Activated naive CD4-positive, alpha-beta T cell treated with anti-CD3 and anti-CD28 coated beads, Interleukin-2, amount 50 U/mL, for 72 hours (primary cell): ENCODE measurements around the gene SPINK9. TPM values are rescaled to one million over a fixed set of nuclear protein-coding genes. Genes with fewer than 3 reads are reported as not detected.

ENCODE experiments used
- ATAC-seq, 2 donors: fragments of 150-1000 bp; cut with Tn5 transposase; 2 replicates each; pipeline ENCODE4 v1.10.0; 2021; ENCODE audit warnings: mild to moderate bottlenecking in 2 of 2, moderate library complexity in 2 of 2
- DNase-seq, 2 donors: peaks; one replicate each; pipeline ENCODE4 v3.0.0; 2021 to 2022; ENCODE audit warnings: low spot score in 2 of 2
- H3K27ac Mint-ChIP-seq, 2 donors: one replicate each; pipeline ENCODE4 v1.8.0; 2022; ENCODE audit warnings: mild to moderate bottlenecking in 2 of 2, mixed read lengths in 2 of 2
- H3K36me3 Mint-ChIP-seq, 2 donors: one replicate each; pipeline ENCODE4 v1.8.0; 2022; ENCODE audit warnings: mixed read lengths in 2 of 2
- H3K9me3 Mint-ChIP-seq, 2 donors: one replicate each; pipeline ENCODE4 v1.8.0; 2022; ENCODE audit warnings: mixed read lengths in 2 of 2
- total RNA-seq, 2 donors: library from RNA; stranded (reverse); gene quantifications; one replicate each; pipeline ENCODE4 v1.2.3, GENCODE V29; 2022

SPINK9 gene
- total RNA-seq, 2 donors from 2014 or later: not detected

DNA sequence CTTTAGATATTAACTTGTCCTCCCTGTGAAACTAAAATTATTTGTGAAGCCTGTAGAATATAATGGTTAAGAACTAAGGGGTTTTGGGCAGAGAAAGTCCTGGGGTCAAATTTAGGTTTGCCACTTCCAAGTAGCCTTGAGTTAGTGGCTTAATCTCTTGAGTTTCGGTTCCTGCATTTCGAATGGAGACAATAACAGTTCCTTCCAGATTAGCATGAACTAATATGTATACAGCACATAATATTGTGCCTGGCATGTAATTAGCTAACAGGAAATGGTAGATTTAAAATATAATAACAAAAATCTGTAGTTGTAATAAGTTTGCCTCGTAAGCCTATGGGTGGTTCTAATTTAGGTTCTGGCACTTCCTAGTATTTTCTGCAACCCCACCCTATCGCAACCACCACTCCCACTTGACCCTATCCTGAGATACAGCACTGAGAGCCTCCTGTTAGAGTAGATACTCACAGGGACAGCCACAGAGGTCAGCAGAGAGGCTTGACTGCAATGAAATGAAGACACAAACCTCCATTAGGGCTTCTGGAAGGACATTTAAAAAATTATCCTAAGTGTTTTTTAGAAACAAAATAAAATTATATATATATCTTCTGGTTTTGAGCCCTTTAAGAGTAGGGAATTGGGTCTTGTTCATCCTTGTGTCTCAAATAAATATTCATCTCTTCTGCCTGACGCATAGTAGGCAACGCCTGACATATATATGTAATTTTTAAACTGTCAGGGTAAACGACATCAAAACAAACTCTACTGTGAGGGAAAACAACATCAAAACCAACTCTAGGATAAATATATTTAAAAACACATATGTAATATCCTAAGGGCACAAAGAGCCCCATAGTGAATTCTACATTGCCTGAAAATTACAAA, 8.5 kb downstream of the SPINK9 start:
- no peaks in the 10 kb centered on the region for H3K36me3 Mint-ChIP-seq
- H3K27ac Mint-ChIP-seq: no peak overlapping the region
- DNase-seq (no peak), ATAC-seq (no peak)
- no peaks in the 10 kb centered on the region for H3K9me3 Mint-ChIP-seq

DNA sequence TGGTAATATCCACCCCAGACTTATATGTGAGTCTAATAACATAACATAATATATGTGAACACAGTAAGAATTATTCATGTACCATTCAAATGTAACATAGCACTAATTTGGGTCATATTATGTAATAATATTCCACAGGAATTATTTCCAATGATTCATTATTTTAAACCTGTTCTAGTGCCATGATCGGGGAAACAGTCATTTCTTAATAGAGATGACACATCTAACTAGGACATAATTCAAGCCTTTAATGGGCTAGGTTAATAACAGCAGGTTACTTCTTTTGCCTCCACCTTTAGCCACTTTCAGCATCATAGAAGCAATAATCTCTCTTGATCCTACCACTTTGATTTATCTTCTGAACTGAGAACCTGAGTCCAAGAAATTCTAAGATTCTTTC, 12.3 kb downstream of the SPINK9 start:
- H3K27ac Mint-ChIP-seq: no peak overlapping the region
- ATAC-seq (no peak), DNase-seq (no peak)
- H3K36me3 Mint-ChIP-seq: no peaks in the 10 kb centered on the region
- no peaks in the 10 kb centered on the region for H3K9me3 Mint-ChIP-seq

DNA sequence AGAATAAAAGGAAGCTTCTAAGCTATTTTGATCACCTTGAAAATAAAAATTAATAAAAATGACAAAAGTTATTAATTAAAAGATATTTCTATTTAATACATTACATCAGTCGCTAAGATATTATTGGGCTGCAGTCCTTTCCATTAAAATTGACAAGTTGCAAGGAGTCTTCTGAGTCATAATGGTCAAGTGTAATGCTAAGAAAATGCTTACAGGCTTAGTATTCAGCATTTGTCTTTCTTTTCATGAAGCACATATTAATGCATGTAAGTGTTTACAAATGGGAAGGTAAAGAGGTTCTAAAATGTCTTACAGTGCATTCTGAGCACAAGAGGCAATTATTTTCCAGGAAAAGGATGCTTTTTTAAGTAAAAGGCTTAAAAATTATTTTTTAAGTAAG, 17.3 kb downstream of the SPINK9 start:
- Mint-ChIP-seq H3K9me3 (no peaks in the 10 kb centered on the region), H3K36me3 (no peaks in the 10 kb centered on the region), H3K27ac (no peak overlapping the region)
- ATAC-seq (no peak), DNase-seq (no peak)

DNA sequence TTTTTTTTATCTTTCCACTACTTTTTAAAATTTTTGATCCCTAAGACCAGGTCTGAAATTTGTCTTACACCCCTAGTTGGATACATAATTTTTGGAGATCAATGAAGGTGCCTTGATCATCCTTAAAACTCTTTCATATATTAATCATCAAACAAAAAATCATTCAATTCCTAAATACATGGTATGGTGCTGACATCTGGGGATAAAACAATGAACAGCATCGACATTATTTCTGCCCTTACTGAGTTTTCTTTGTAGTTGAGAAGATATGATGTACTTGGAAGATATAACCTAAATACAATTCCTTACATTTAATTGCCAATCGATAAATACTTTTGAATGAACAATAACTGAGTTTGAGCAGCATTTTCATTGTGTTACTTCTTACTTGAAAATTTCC, 18.3 kb downstream of the SPINK9 start:
- DNase-seq (no peak), ATAC-seq (no peak)
- Mint-ChIP-seq H3K36me3 (no peaks in the 10 kb centered on the region), H3K9me3 (no peaks in the 10 kb centered on the region), H3K27ac (no peak overlapping the region)

DNA sequence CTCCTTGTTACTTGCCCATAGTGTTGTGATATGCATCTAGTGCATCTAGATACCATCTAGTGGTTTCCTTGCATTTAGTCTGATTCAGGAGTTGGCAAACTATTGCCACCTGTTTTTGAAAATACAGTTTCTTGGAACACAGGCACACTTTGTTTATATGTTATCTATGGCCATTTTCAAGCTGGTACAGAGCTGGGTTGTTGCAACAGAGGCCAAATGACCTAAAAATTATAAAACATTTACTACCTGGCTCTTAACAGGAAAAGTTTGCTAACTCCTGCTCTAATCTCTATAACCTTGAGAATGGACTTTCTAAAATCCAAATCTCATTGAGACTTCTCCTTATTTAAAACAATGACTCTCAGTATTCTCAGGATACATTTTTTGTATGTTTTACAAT, 29.0 kb downstream of the SPINK9 start:
- Mint-ChIP-seq H3K36me3 (peaks cover 0 to 10% of the 10 kb centered on the region in 2 donors), H3K27ac (no peak overlapping the region), H3K9me3 (no peaks in the 10 kb centered on the region)
- DNase-seq (no peak), ATAC-seq (no peak)

DNA sequence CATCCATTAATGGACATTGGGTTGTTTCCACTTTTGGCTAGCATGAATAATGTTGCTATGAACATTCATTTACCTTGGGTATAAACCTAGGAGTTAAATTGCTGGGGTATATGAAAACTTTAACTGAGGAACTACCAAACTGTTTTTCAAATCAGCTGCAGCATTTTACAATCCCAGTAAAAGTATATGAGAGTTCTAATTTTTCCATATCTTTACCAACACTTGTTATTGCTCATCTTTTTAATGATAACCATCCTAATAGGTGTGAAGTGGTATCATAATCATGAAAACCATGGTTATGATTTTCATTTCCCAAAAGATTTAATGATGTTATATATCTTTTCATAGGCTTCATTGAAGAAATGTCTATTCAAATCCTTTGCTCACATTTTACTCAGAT, 32.9 kb downstream of the SPINK9 start:
- Mint-ChIP-seq H3K27ac (no peak overlapping the region), H3K36me3 (peaks cover 0 to 11% of the 10 kb centered on the region in 2 donors), H3K9me3 (peaks cover 0 to 4% of the 10 kb centered on the region in 2 donors)
- DNase-seq (no peak), ATAC-seq (no peak)

DNA sequence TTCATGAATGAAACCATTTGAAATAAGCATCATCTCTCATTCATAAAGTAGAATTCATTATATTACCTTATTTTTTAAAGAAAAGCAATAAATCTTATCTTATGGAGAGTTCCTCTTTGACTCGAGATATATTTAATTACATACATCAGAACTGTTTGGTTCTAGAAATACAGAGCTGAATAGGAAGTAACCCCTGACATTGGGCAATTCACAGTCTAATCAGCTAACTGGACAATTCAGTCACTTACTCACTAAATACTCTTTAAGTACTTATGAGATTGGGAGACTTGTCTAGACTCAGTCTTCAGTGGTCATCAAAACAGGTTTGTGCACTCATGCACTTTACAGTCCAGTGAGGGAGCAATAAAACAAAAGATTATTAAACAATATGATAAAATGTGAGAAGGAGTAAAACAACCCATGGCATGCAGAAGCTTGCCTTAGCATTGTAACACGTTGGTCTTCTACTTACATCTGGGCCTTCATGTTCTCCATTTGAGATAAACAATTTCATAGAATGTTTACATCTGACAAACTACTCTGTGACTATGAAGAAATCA, 36.9 kb downstream of the SPINK9 start:
- ATAC-seq (no peak), DNase-seq (no peak)
- H3K27ac Mint-ChIP-seq: no peak overlapping the region
- H3K36me3 Mint-ChIP-seq: peaks cover 0 to 9% of the 10 kb centered on the region in 2 donors
- H3K9me3 Mint-ChIP-seq: peaks cover 0 to 4% of the 10 kb centered on the region in 2 donors

DNA sequence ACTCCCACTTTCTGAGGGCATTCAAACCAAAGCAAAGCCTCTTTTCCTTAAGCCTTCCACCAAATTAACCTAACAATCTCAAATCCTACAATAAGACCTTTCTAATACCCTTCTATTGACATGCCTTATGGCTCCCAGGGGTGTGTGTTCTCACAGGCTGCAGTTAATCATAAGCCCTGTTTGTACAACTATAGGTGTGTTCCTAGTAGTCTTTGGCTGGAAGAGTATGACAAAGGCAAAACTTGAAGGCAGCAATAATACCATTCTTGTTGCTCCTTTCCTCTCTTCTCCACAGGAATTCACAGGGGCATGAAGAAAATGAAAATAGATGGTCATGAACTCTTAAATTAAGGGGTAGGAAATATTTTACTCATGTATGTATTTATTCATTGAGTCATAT, 37.5 kb downstream of the SPINK9 start:
- DNase-seq (no peak), ATAC-seq (no peak)
- H3K27ac Mint-ChIP-seq: no peak overlapping the region
- peaks cover 2 to 12% of the 10 kb centered on the region in 2 donors for H3K36me3 Mint-ChIP-seq
- peaks cover 2 to 4% of the 10 kb centered on the region in 2 donors for H3K9me3 Mint-ChIP-seq

DNA sequence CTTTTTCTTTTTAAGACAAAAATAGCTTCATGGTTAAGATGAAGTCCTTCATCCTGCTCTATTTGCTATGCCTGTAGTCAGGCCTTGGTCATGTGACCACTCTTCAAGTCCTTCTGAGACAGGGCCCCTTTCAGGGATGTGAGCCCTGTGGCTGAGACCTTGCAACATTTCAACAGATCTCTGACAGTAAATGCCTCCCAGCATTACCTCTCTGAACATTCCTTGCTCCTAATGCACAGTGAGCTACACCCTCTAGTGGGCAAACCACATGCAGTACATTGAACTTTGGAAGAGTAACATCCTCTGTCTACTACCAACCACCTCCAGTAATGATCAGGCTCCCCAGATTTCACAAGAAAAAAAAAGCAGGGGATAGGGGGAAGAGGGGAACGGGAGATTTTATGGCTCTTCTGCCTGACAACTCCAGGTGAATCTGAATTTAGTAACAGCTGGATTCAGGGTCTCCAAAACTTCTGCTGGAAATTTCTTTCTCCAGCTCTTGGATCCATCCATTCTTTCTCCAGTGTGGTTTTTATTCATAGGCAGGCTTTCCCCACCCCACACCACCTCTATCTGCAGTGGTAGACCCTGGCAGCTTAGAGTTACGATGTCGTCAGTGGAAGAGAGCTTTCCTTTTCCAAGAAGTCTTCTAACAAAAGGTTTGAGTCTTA, 39.5 kb downstream of the SPINK9 start:
- peaks cover 6 to 12% of the 10 kb centered on the region in 2 donors for H3K9me3 Mint-ChIP-seq
- H3K27ac Mint-ChIP-seq: no peak overlapping the region
- ATAC-seq (peak; percentile 45 to 76), DNase-seq (no peak)
- H3K36me3 Mint-ChIP-seq: peaks cover 14 to 21% of the 10 kb centered on the region in 2 donors

DNA sequence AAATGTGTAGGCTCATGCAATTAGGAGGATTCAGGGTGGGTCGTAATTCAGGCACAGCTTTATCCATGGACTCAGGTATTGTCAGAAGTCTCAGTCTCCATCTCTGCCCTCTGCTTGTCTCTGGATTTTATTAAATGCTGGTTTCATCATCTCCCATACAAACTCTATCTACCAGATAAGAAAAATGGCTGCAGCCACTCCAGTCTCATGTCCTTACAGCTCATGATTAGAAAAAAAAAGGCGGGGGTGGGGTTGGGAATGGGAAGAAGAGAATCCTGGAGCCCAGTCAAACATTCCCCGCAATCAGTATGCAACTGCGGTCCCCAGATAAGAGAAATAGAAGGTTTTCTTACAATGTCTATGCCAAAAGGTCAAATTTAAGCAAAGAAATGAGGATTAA, 40.8 kb downstream of the SPINK9 start:
- DNase-seq (no peak), ATAC-seq (no peak)
- Mint-ChIP-seq H3K9me3 (peaks cover 6 to 12% of the 10 kb centered on the region in 2 donors), H3K36me3 (peaks cover 13 to 26% of the 10 kb centered on the region in 2 donors), H3K27ac (no peak overlapping the region)

DNA sequence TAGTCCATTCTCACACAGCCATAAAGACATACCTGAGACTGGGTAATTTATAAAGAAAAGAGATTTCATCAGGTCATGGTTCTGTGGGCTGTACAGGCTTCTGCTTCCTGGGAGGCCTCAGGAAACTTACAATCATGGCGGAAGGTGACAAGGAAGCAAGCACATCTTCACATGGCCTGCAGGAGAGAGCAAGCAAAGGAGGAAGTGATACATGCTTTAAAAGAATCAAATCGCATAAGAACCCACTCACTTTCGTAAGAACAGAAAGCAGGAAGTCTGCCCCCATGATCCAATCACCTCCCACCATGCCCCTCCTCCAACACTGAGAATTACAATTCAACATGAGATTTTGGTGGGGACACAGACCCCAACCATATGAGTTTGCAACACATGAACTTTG, 43.3 kb downstream of the SPINK9 start:
- Mint-ChIP-seq H3K27ac (no peak overlapping the region), H3K9me3 (peaks cover 6 to 12% of the 10 kb centered on the region in 2 donors), H3K36me3 (peaks cover 17 to 29% of the 10 kb centered on the region in 2 donors)
- DNase-seq (no peak), ATAC-seq (no peak)

DNA sequence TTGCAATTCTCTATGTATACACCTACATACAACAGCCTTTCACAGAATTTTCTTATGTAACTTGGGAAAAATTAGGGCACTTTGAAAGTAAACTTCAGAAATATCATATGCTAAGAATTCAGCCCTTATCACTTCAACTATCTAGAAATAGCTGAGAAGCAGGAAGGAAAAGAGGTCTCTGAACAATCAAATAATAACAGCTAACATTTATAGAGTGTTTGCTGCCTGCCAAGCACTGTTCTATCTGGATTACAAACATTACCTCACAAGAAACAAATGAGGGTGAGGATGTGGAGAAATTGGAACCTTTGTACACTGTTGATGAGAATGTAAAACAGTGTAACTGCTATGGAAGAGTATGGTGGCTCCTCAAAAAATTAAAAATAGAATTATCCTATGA, 44.0 kb downstream of the SPINK9 start:
- ATAC-seq: no peak
- Mint-ChIP-seq H3K9me3 (peaks cover 6 to 12% of the 10 kb centered on the region in 2 donors), H3K27ac (no peak overlapping the region), H3K36me3 (peaks cover 24 to 36% of the 10 kb centered on the region in 2 donors)
- DNase-seq: no peak

DNA sequence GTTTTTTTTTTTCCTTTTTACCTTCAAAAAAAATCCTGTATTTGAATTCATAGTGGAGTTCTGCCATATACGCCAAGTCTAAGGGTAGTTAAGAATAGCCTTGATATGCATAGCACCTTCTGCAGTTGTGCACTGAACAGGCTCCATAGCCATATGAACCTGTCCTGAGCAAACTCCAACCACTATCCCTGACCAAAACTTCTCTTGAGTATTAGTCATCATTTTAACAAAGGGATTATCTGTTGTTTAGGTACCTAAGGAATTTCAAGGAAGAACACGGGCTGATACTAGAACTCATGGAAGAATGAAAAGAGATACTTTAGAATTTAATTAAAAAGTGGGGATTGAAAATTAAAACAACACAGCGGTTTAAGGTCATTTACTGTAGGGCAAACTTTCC, 46.5 kb downstream of the SPINK9 start:
- peaks cover 24 to 53% of the 10 kb centered on the region in 2 donors for H3K36me3 Mint-ChIP-seq
- H3K27ac Mint-ChIP-seq: no peak overlapping the region
- ATAC-seq: no peak
- peaks cover 6 to 12% of the 10 kb centered on the region in 2 donors for H3K9me3 Mint-ChIP-seq
- no peak for DNase-seq

DNA sequence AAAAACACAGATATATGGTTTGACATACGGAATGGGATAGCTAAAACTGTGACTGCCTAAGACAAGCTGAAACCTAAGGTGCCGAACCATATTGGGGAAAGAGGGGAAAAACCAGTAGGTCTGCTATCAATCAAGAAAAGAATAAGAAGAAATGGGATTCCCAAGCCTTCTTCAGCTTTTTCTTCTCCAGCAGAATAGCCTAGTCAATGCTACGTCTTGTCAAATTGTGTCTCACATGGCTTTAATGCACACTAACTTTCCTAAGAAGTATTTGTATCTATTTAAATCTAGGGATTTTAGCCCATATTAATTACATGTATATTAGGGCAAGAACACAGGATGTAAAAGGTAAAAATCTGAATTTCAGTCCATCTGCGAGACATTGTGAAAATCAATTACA, 47.6 kb downstream of the SPINK9 start:
- ATAC-seq (no peak), DNase-seq (no peak)
- peak overlapping the region; percentile 93 to 98 for H3K27ac Mint-ChIP-seq
- H3K36me3 Mint-ChIP-seq: peaks cover 26 to 58% of the 10 kb centered on the region in 2 donors
- peaks cover 6 to 9% of the 10 kb centered on the region in 2 donors for H3K9me3 Mint-ChIP-seq

DNA sequence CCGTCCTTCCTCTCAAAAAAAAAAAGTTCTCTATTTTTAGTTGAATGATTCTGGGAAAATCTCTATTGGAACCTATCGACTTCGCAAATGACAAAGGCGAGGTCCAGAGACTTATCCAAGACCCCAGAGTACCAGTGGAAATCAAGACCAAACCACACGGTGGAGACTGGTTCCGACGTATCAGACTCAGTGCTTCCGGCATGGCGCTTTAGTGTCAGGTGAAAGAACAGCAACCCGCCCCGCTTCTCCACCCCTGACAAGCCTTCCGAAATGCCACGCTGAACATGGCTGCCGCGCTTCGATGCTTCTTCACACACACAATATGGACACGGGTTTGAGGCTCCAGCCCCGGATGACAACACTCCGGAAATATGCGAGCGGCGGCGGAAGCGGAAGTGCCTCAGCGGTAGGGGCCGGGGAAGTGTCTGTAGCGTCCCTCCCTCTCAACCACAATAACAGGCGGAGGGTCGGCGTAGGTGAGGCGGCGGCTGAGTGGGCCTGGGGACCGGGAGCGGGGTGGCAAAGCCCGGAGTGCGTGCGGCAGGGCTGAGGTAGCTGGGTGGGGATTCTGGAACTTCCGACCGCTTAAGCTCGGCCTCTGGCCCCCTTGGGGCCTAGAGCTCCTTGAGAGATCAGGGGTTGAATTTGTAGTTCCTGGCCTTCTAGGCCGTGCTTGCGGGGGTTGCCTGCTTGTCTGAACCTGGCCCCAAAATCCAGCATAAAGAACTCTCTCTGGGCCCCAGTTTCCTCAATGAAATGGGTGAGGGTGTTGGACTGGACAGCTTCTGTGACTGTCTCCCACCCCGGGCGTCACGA, 48.4 kb downstream of the SPINK9 start, which contains the start of gene FBXO38:
TSS of gene FBXO38 (plus strand) at position 395 of the 816 bp plus-strand sequence. CDS start 10,819 bp downstream, outside the sequence.
- Mint-ChIP-seq H3K36me3 (peaks cover 18 to 54% of the 10 kb centered on the region in 2 donors), H3K9me3 (peaks cover 0 to under 1% of the 10 kb centered on the region in 2 donors), H3K27ac (peak within 1 kb of the TSS; percentile 93 to 98)
- DNase-seq (peak; percentile 91 to 95), ATAC-seq (peak; percentile 97 to 98)

DNA sequence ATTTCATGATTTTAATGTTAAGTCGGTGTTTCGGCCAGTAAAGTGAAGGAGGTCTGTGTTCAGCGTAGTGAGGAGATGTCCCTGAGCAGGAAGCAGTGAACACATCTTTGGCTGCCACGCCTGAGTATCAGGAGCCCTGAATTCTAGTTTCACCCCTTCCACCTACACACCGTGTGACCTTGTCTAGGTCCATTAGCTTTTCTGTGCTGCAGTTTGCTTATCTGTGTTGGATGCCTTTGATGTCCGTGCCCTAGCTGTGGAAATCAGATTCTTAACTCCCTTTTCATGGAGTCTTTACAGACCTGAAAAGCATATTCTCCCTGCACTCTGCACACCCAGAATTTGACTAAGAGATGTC, 49.0 kb downstream of the SPINK9 start:
- no peaks in the 10 kb centered on the region for H3K9me3 Mint-ChIP-seq
- H3K27ac Mint-ChIP-seq: peak overlapping the region; percentile 93 to 98
- peak in 1 of 2 donors; percentile 16 for DNase-seq
- peak; percentile 18 to 32 for ATAC-seq
- peaks cover 17 to 53% of the 10 kb centered on the region in 2 donors for H3K36me3 Mint-ChIP-seq
